VCaP (cell line): Measurements from ENCODE around the gene ARPC2.

Experiments
- H3K27ac ChIP-seq: fragments of 450-650 bp; 2 replicates; pipeline ENCODE4 v1.5.1; 2017
- CTCF ChIP-seq: fragments of 450-650 bp; conservative IDR thresholded peaks from 2 replicates; pipeline ENCODE4 v1.5.1; 2017; ENCODE audit warnings: mild to moderate bottlenecking, moderate library complexity

Gene ARPC2

DNA sequence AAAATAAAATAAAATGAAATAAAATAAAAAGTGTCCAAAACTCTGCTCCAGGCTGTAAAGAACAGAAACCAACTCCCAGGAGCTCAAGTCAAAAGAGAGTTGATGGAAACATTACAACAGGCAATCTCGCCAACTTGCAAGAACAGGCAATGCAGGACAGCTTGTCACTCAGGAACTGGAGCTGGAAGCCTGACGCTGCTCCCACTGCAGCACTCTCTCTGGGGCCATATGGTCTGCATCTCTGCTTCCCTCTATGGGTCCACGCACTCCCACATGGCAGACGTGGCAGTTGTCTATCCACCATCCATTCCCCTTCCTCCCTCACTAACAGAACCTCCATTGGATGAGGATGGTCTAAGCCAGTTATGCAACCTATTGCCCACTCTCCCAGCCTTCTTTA, 23.3 kb upstream of the ARPC2 start:
- no peak for TF ChIP-seq CTCF

GRCh38 chr2:218194880-218195279, 22.1 kb upstream of the ARPC2 start:
- H3K27ac ChIP-seq = no peak overlapping the region
- TF ChIP-seq CTCF = no peak

More for the DNA sequence above, 23.3 kb upstream of the ARPC2 start:
- H3K27ac ChIP-seq = no peak overlapping the region

GRCh38 chr2:218196974-218197373, 20.0 kb upstream of the ARPC2 start:
- H3K27ac ChIP-seq = no peak overlapping the region
- TF ChIP-seq CTCF = no peak

GRCh38 chr2:218202266-218202665, 14.7 kb upstream of the ARPC2 start:
- no peak for TF ChIP-seq CTCF

GRCh38 chr2:218209078-218209477, 7.9 kb upstream of the ARPC2 start:
- no peak for TF ChIP-seq CTCF
- H3K27ac ChIP-seq = no peak overlapping the region

More at GRCh38 chr2:218202266-218202665, 14.7 kb upstream of the ARPC2 start:
- H3K27ac ChIP-seq = no peak overlapping the region

- H3K27ac ChIP-seq = no peak overlapping the region
- TF ChIP-seq CTCF = no peak
These were observed 2.9 kb upstream of the ARPC2 start for GRCh38 chr2:218214116-218214515.

DNA sequence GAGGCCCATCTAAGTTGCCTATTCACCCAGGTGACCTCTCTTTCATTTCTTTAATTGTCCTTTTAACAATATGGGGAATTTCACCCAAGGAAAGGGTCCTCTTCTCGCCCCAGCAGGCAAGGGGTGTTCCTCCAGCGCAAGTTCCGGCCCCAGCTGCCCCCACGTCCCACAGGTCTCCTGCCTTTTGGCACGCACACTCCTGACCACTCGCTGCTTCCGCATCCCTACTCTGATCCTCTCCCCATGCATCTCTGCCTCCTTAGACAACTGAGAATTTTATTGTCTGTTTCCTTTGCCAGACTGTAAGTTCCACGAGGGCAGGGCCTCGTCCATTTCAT, 684 bp upstream of the ARPC2 start:
- TF ChIP-seq CTCF = no peak
- peak overlapping the region; percentile 88 for H3K27ac ChIP-seq
